HG03442 (cell line): ENCODE data around the gene HAUS7.

ENCODE experiments used
- ATAC-seq: cut with Tn5 transposase; IDR thresholded peaks from one replicate; pipeline ENCODE4 v1.9.1; 2021; ENCODE audit warnings: mild to moderate bottlenecking, moderate library complexity; ENCODE audit not compliant: unreplicated experiment

Gene HAUS7

GRCh38 chrX:153499876-153500275, 29.5 kb upstream of the HAUS7 start:
- no peak for ATAC-seq

GRCh38 chrX:153499341-153499740, 29.0 kb upstream of the HAUS7 start:
- no peak for ATAC-seq

- no peak for ATAC-seq
Observed at GRCh38 chrX:153498453-153498852, 28.1 kb upstream of the HAUS7 start.

GRCh38 chrX:153496590-153496959, 26.2 kb upstream of the HAUS7 start:
- ATAC-seq, result no peak

GRCh38 chrX:153495903-153496589, 25.7 kb upstream of the HAUS7 start:
- no peak for ATAC-seq

GRCh38 chrX:153495362-153495751, 25.0 kb upstream of the HAUS7 start:
- no peak for ATAC-seq

- ATAC-seq, result no peak
Observed at GRCh38 chrX:153494541-153495361, 24.4 kb upstream of the HAUS7 start, which contains the start of gene BGN. Gene BGN (plus strand): TSS chrX:153494980. CDS start chrX:153504632, 9,652 bp downstream.

- no peak for ATAC-seq
Observed at GRCh38 chrX:153494061-153494460, 23.7 kb upstream of the HAUS7 start.

- ATAC-seq, result no peak
Observed at GRCh38 chrX:153493085-153493484, 22.7 kb upstream of the HAUS7 start.

GRCh38 chrX:153492543-153492942, 22.2 kb upstream of the HAUS7 start:
- ATAC-seq, result no peak

GRCh38 chrX:153491918-153492317, 21.5 kb upstream of the HAUS7 start:
- ATAC-seq, result no peak

GRCh38 chrX:153491351-153491914, 21.1 kb upstream of the HAUS7 start:
- ATAC-seq, result no peak

GRCh38 chrX:153490217-153490930, 20.0 kb upstream of the HAUS7 start:
- no peak for ATAC-seq

GRCh38 chrX:153488231-153488914, 18.0 kb upstream of the HAUS7 start:
- ATAC-seq, result no peak

GRCh38 chrX:153487590-153488071, 17.3 kb upstream of the HAUS7 start:
- ATAC-seq, result no peak

GRCh38 chrX:153486171-153486570, 15.8 kb upstream of the HAUS7 start:
- no peak for ATAC-seq

- ATAC-seq, result no peak
Observed at GRCh38 chrX:153485396-153486080, 15.2 kb upstream of the HAUS7 start.

GRCh38 chrX:153482376-153483015, 12.1 kb upstream of the HAUS7 start:
- ATAC-seq, result no peak

GRCh38 chrX:153481043-153481442, 10.7 kb upstream of the HAUS7 start:
- no peak for ATAC-seq

- no peak for ATAC-seq
Observed at GRCh38 chrX:153478746-153479145, 8.4 kb upstream of the HAUS7 start.
